Stimulated activated CD8-positive, alpha-beta memory T cell treated with anti-CD3 and anti-CD28 coated beads, Interleukin-7, amount 100 ng/mL, for 24 hours (primary cell): ENCODE results near the gene ZSCAN31.

Experiments used
- DNase-seq: peaks from one replicate; pipeline ENCODE4 v3.0.0-alpha.2; 2020; ENCODE audit warnings: low read depth

ZSCAN31 gene

DNA sequence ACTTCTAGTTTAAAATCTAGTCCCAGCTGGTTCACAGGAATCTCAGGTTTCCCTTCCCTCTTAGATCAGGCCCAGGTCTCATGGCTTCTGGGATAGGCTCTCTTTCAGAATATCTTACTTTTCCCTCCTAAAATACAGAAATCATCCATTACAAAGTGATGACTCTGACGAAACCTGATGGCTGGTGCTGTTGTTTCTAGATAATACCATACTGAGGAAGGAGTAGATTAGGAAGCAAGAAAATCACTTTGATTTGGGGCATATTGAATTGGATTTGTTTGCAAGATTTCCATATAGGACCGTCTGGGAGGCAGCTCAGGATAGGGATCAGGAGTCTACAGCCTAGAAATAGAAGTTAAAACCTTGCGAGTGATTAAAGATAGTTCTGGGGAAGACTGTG is 17.4 kb upstream of the ZSCAN31 start:
- DNase-seq, result no peak

DNA sequence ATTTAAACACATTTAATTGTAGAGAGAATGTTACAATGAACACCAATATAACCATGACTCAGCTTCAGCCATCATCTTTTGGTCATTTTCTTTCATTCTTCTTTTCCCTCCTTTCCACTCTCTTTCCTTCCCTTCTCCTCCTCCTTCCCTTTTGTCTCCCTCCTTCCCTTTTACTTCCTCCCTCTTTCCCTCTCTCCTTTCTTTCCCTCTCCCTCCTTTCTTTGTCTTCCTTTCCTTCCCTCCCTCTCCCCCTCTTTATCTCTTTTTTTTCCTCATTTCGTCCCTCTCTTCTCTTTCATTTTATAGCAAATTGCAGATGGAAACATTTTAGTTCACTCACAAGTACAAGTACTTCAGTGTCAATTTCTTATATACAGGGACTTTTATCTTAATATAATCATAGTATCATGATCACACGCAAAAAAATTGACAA is 15.6 kb upstream of the ZSCAN31 start:
- DNase-seq, result no peak

GRCh38 chr6:28351087-28351486 is 15.1 kb upstream of the ZSCAN31 start:
- DNase-seq, result no peak

GRCh38 chr6:28349892-28350737 is 14.2 kb upstream of the ZSCAN31 start, which contains the start of gene ZKSCAN3:
ZKSCAN3 (plus strand) TSS chr6:28349947; CDS start chr6:28359587, 9,640 bp downstream.
- peak; percentile 71 for DNase-seq

DNA sequence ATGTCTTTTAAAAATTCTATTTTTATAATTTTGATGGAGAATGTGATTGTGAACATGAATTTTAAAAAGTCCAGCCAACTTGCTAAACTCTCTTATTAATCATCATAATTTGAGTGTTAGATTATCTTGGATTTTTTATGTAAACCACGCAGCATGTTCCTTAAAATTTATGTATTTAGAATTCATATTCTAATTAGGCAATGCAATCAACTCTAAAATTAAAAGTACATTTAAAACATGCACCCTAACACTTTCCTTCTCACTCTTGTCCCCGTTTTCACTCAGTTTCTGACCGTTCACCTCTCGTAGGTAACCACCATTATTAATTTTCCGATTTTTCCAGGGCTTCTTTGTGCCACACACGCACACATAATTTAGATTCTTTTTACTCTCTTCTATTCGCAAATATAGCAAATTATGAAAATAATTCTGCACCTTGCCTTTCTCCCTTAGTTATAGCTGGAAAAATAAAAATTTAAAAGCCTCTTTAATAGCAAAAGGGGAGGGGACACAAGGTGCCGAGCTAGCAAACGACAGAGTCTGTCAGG is 13.5 kb upstream of the ZSCAN31 start:
- DNase-seq, result no peak

DNA sequence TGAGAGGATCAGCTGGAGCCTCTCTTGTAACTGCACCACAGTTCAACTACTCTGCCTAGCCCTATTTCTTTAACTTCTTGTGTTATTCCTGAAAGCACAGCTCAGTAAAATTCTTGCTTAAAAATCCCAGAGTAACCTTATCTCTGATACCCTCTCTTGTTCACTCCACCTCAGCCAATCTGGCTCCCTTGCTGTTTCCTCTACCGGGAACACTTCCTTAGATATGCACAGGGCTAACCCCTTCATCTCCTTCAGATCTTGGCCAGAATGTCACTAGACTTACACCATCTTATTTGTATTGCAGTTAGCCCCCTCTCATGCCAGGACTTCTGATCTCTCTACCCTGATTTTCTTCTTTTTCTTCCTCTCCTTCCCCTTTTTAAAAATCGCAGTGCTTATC is 11.2 kb upstream of the ZSCAN31 start:
- DNase-seq, result no peak

DNA sequence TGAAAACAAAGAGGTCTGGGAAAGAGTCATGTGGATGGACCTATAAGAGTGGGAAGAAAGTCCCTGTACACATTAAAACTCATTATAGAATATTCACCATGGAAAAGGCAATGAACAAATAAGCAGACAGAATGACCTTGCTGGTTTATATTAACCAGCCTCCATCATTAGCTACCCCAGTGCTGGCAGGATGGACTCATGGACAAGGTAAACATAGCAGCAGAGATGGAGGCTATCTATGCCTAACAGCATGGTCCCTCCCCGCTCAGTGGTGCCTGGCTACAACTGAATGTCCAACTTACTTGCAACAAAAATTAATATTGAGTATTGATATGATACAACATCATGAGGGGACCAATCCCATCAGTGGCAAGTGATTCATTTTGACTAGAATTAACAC is 9.3 kb upstream of the ZSCAN31 start:
- DNase-seq, result no peak

DNA sequence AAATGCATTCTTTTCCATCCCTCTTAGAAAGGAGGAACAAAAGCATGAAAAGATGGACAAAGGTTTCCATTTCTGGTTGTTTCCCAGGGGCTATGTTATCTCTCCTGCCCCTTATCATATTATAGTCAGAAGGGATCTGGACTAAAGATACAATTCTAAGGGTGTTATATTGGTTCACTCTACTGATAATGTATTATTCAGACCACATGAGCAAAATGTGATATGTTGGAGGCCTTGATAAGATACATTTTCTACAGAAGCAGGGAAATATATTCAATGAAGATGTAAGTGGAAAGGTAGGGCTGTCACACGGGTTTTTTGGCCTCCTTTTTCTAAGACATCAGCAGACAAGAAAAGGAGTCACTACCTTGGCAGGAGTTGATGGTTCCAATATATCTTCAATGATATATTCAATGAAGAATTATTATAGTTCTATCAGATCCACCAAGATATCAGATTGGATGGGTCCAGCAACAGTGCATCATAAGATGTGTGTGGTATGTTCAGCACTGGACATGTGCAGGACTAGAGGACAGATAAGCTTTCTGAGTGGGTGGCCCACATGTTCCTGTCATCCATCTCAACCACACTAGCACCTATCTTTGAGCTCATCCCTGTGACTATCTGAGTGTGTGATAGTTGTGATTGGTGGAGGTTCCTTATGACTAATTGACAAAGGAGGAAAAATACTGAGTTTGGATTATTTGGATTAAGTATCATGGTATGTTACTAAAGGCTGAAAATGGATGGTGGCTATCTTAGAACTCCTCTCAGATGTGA is 8.1 kb upstream of the ZSCAN31 start:
- no peak for DNase-seq

- DNase-seq, result no peak
These were observed 4.6 kb upstream of the ZSCAN31 start for GRCh38 chr6:28340310-28341095.

GRCh38 chr6:28337121-28337520 is 1.2 kb upstream of the ZSCAN31 start:
- no peak for DNase-seq

GRCh38 chr6:28336284-28337120 is 554 bp upstream of the ZSCAN31 start:
- DNase-seq, result no peak

DNA sequence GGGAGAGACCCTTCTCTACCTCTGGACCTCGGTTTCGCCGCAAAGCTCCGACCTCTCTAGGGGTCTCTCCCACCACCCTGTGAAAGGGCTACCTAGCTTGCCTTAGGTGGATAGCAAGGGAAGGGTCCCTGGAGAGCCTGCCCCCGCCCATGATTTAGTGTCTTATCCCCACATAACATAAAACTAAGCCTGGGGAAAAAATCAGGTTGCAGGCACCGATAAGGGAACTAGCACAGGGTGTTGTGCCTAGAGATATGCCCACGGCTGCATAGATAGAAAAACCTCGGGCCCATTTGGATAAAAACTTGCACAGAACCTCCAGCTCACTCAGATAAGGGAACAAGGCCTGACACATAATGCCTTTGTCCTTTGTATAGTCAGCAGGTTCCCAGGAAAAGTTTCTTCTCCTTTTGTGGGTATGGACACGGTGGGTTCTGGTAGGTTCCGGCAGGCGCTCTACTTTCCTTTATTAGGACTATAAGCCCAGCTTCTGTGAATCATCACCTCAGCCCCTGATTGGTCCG is 846 bp downstream of the ZSCAN31 start:
- no peak for DNase-seq

GRCh38 chr6:28334286-28335039 is 1.5 kb downstream of the ZSCAN31 start:
- DNase-seq, result no peak

DNA sequence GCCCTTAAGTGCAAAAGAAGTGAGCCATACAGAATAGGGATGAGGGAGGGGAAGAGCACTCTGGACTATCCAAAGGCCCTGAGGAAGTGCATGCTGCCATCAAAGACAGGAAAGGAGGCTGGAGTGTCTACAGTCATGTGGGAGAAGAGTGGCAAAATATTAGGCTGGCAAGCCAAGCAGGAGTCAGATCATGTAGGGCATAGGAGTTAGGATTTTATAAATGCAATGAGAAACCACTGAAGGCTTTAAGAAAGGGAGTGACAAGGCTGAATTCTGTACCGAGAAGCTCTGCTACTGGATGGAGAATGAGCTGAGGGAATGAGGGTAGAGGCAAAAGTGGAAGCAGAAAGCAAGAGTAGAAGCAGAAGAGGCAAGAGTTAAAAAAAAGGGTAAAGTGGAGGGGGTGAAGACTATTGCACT is 2.3 kb downstream of the ZSCAN31 start:
- DNase-seq, result no peak

DNA sequence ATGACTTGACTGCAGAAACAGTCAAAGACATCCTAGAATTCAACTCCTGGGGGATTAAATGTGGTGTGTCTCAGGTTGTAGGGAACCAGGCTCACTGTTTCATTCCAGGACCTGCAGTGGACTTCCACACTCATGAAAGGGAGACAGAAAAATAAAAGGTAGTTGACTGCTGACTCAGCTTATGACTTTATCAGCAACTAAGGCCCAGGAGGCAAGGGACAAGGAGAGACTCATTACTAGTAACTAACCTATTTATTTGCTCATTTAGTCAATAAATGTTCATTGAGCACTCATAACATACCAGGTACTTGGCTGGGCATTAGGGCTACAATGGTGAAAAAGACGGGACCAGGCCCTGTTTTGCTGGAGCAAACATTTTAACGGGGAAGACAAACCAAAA is 2.9 kb downstream of the ZSCAN31 start:
- no peak for DNase-seq

- no peak for DNase-seq
These were observed 5.9 kb downstream of the ZSCAN31 start for GRCh38 chr6:28330041-28330440.

DNA sequence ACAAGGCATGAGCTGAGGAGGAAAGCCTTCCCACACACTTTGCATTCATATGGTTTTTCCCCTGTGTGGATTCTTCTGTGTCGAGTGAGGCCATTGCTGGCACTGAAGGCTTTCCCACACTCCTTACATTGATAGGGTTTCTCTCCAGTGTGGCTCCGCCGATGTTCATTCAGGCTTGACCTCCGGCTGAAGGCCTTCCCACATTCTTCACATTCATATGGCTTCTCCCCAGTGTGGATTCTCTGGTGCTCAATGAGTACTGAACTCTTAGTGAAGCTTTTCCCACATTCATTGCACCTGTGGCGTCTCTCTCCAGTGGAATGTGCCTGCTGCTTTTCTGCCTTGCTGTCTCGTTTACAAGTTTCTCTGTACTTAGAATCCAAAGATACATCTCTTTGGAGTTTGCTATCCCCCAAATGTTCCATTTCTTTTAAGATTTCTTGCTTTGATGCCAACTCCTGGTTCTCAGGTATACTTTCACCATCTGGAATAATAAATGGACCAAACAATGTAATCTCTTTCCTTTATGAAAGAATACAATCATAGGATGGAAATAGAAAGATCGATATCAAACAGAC is 9.5 kb downstream of the ZSCAN31 start:
- no peak for DNase-seq

GRCh38 chr6:28323813-28324424 is 12.0 kb downstream of the ZSCAN31 start:
- DNase-seq, result no peak

GRCh38 chr6:28322661-28323060 is 13.3 kb downstream of the ZSCAN31 start:
- DNase-seq, result no peak
